Right lobe of liver (tissue), 6 donors: Measurements from ENCODE around the gene PEPD. TPM values are rescaled to one million over a fixed set of nuclear protein-coding genes. Genes with fewer than 3 reads are reported as not detected.

Experiments used
- ATAC-seq, 4 donors: fragments of 200-7000 bp; cut with Tn5 transposase; one replicate each; pipeline ENCODE4 v1.9.1; 2020; ENCODE audit warnings: mild to moderate bottlenecking in 4 of 4, moderate library complexity in 4 of 4
- DNase-seq, 3 donors: peaks; one replicate each; pipeline ENCODE4 v3.0.0-alpha.2; 2020
- H3K27ac ChIP-seq, 3 donors: fragments of 200-600 bp; one replicate each; pipeline ENCODE4 v1.8.0; 2022
- H3K27me3 ChIP-seq, 2 donors: fragments of 200-600 bp; one replicate each; pipeline ENCODE4 v1.8.0; 2022
- H3K36me3 ChIP-seq, 4 donors: fragments of 200-600 bp; sonication (generic) in 1 of 4; one replicate each; pipeline versions ENCODE4 v1.5.1 to v1.8.0; 2017 to 2022; ENCODE audit warnings: control low read depth in 1 of 4
- H3K4me1 ChIP-seq, 4 donors: fragments of 200-600 bp; sonication (generic) in 1 of 4; one replicate each; pipeline versions ENCODE4 v1.5.1 to v1.8.0; 2017 to 2022; ENCODE audit warnings: control low read depth in 1 of 4
- H3K4me3 ChIP-seq, 3 donors: fragments of 200-600 bp; one replicate each; pipeline ENCODE4 v1.8.0; 2022
- H3K9me3 ChIP-seq, 4 donors: fragments of 200-600 bp; sonication (generic) in 1 of 4; one replicate each; pipeline versions ENCODE4 v1.5.1 to v1.8.0; 2017 to 2022; ENCODE audit warnings: control low read depth in 1 of 4
- POLR2A ChIP-seq: fragments of 450-650 bp; IDR thresholded peaks from one replicate; pipeline ENCODE4 v1.6.1; 2017; ENCODE audit warnings: antibody characterized with exemption, mild to moderate bottlenecking
- WGBS: methylation state at CpG from one replicate; pipeline ENCODE4 v1.1.6; 2018; ENCODE audit warnings: low coverage, low lambda C conversion rate; ENCODE audit not compliant: insufficient coverage; ENCODE audit errors: missing lambda C conversion rate; 5-methylcytosine and 5-hydroxymethylcytosine counted together
- intact Hi-C, 2 donors: fragments of 100-400 bp; cut with DNase I; formaldehyde crosslinking; loops; one replicate each; pipeline versions ENCODE4 v1.11.2 to v1.14.1; 2022
- total RNA-seq, 6 experiments: library from RNA; depleted of rRNA in 2 of 6; stranded (reverse); fragments of >200 nt in 2 of 6; fragmentation: NEBNext Ultra II Directional in 3 of 6; extraction: Animal tissue kit (Norgen Biotek cat#: 25700) in 3 of 6; gene quantifications; one replicate each; pipeline versions ENCODE4 v1.1.0 to v1.2.4, GENCODE V29; 2016 to 2023
- TF ChIP-seq, protein P1 (sequence below), 4 donors: fragments of 200-600 bp in 3 of 4; fragments of 450-650 bp in 1 of 4; IDR thresholded peaks; one replicate each; pipeline versions ENCODE4 v1.5.1 to v1.8.0; 2016 to 2022; ENCODE audit warnings: antibody characterized with exemption in 4 of 4, mild to moderate bottlenecking in 2 of 4
- donor health status: DM: no; HTN: yes; CAD: no.
- donor health status: DM: no; HTN: no; CAD: no.
- donor health status: DM: no; HTN: no; CAD: no.
- donor health status: DM: no; HTN: yes; CAD: no.
- donor health status: DM: no; HTN: yes; CAD: no.

Gene PEPD
- total RNA-seq, 6 experiments from 2014 or later, result 121 to 261 (median 167) TPM

DNA sequence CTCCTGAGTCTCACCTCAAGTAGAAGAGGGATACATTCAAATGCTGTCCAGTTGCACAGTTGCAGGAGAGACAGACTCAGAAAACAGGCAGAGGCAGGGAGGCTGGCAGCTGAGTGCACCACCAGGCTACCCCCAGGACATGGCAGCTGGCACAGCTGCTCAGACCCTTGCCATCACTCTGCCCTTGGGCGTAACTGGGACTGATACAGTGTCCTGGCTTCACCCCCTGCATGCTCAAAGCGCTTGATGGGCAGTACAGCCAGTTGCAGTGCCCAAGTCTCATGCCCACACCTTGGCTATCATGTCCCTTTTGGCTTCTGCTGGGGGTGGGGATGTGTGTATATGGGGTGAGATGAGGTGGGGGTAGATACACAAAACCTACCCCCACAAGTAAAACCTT is 5.5 kb upstream of the PEPD start:
- Histone ChIP-seq H3K27ac (no peak overlapping the region), H3K4me3 (no peak overlapping the region), H3K4me1 (peaks cover 0 to 14% (median 0%) of the 10 kb centered on the region in 4 donors), H3K27me3 (no peaks in the 10 kb centered on the region), H3K9me3 (no peaks in the 10 kb centered on the region), H3K36me3 (no peaks in the 10 kb centered on the region)
- no peak for DNase-seq
- 72% methylated on average over 2 of the region's 2 CpGs for WGBS
- no peak for TF ChIP-seq POLR2A
- TF ChIP-seq, protein P1, sequence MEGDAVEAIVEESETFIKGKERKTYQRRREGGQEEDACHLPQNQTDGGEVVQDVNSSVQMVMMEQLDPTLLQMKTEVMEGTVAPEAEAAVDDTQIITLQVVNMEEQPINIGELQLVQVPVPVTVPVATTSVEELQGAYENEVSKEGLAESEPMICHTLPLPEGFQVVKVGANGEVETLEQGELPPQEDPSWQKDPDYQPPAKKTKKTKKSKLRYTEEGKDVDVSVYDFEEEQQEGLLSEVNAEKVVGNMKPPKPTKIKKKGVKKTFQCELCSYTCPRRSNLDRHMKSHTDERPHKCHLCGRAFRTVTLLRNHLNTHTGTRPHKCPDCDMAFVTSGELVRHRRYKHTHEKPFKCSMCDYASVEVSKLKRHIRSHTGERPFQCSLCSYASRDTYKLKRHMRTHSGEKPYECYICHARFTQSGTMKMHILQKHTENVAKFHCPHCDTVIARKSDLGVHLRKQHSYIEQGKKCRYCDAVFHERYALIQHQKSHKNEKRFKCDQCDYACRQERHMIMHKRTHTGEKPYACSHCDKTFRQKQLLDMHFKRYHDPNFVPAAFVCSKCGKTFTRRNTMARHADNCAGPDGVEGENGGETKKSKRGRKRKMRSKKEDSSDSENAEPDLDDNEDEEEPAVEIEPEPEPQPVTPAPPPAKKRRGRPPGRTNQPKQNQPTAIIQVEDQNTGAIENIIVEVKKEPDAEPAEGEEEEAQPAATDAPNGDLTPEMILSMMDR (IDR thresholded peaks at IDR 0.05), result no peak
- no peak for ATAC-seq
- intact Hi-C loops, result no loop called here

DNA sequence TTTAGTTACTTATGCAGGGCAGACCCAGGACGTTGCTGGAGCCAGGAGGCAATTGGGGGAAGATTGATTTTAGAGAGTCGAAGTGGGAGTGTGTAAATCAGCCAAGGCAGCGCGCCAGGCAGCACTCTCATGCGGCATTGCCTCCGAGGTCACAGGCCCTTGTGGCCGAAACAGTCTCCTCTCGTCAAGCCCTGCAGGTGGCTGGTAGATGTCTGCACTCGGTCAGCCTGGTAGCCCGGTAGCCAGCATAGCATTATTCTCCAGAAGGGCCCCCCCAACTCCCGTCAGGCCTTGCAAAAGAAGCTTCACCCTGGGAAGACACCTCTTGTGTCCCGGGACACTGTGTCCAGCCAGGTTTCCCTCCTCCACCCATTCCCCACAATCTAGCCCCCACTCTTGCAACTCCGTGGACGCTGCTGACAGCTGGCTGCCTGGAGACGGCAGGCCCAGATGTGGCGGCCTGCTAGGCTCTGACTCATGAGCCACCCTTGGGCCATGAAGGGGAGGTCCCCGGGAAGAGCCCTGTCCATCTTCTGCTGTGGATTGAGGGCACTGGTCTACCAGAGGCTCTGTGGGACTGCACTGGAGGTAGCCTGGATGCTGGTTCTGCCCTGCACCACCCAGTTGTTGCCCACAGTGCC is 2.6 kb upstream of the PEPD start:
- no peak overlapping the region for H3K4me3 ChIP-seq
- peaks cover 0 to 32% (median 7%) of the 10 kb centered on the region in 4 donors for H3K4me1 ChIP-seq
- WGBS, result 41% methylated on average over 5 of the region's 17 CpGs
- intact Hi-C loops, result no loop called here
- peak overlapping the region in 2 of 3 donors; percentile 21 to 40 for H3K27ac ChIP-seq
- ATAC-seq (peak; percentile 32 to 48 (median 35)), DNase-seq (peak; percentile 72 to 81 (median 81))
- no peaks in the 10 kb centered on the region for H3K27me3 ChIP-seq
- H3K36me3 ChIP-seq, result no peaks in the 10 kb centered on the region
- TF ChIP-seq POLR2A, result no peak
- TF ChIP-seq, protein P1 (IDR thresholded peaks at IDR 0.05), result peak in 1 of 4 donors; percentile 4
- H3K9me3 ChIP-seq, result no peaks in the 10 kb centered on the region

DNA sequence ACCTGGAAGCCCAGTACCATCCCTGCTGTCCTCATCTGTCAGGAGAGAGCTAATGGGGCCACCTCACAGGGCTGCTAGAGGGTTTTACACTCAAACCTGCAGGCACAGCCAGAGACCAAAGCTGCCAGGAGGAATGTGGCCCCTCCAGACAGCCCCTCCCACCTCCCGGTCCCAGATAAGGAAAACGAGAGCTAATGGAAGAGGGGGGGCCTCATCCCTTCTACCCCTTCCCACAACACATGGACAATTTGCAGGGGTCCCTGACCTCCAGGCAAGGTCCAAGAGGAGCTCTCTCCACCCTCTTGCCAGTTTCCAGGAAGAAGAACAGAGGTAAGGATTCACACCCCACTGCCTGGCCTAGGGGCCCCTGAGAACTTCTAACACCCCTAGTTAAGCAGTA is 1.6 kb upstream of the PEPD start:
- no CpG with 5 or more reads among the region's 2 CpGs for WGBS
- intact Hi-C loops, result no loop called here

DNA sequence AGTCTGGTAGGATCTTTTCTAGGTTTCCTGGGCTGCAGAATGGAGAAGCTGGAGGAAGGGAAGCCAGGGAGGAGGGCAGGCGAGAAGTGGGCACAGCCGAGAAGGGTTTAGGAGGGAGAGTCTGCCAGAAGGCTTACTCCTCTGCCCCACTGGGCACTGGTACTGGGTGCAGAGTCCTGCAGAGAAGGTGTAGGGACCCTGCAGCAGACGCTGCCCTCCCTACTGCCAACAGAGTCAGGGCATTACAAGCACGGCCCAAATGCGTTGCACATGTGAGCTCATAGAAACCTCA is 726 bp upstream of the PEPD start:
- ATAC-seq, result no peak
- Histone ChIP-seq H3K27ac (peak overlapping the region in 2 of 3 donors; percentile 2 to 47), H3K4me1 (peaks cover 0 to 39% (median 10%) of the 10 kb centered on the region in 4 donors), H3K36me3 (no peaks in the 10 kb centered on the region), H3K9me3 (no peaks in the 10 kb centered on the region), H3K4me3 (peak overlapping the region; percentile 79 to 99 (median 91)), H3K27me3 (no peaks in the 10 kb centered on the region)
- no peak for TF ChIP-seq POLR2A
- TF ChIP-seq, protein P1 (IDR thresholded peaks at IDR 0.05), result no peak
- DNase-seq, result no peak
- intact Hi-C loops, result no loop called here
- 48% methylated on average over 2 of the region's 5 CpGs for WGBS

More for the DNA sequence above, 1.6 kb upstream of the PEPD start:
- Histone ChIP-seq H3K9me3 (no peaks in the 10 kb centered on the region), H3K36me3 (no peaks in the 10 kb centered on the region), H3K27ac (peak overlapping the region in 1 of 3 donors; percentile 21), H3K4me3 (no peak overlapping the region), H3K27me3 (no peaks in the 10 kb centered on the region), H3K4me1 (peaks cover 0 to 39% (median 10%) of the 10 kb centered on the region in 4 donors)
- ATAC-seq (no peak), DNase-seq (no peak)
- no peak for TF ChIP-seq POLR2A
- TF ChIP-seq, protein P1 (IDR thresholded peaks at IDR 0.05), result no peak
